Stimulated activated CD8-positive, alpha-beta memory T cell treated with anti-CD3 and anti-CD28 coated beads, Interleukin-2, amount 100 ng/mL, for 1 hour (primary cell): ENCODE measurements around the gene CDK2.
"Not testable (repeated sequence)": the region's sequence is repeated elsewhere in the genome, so short reads cannot be mapped to it uniquely, and the experiment has no call there.

Source experiments
- DNase-seq, 2 donors: peaks; one replicate each; pipeline ENCODE4 v3.0.0-alpha.2; 2020; ENCODE audit warnings: low read depth in 2 of 2

Gene CDK2

DNA sequence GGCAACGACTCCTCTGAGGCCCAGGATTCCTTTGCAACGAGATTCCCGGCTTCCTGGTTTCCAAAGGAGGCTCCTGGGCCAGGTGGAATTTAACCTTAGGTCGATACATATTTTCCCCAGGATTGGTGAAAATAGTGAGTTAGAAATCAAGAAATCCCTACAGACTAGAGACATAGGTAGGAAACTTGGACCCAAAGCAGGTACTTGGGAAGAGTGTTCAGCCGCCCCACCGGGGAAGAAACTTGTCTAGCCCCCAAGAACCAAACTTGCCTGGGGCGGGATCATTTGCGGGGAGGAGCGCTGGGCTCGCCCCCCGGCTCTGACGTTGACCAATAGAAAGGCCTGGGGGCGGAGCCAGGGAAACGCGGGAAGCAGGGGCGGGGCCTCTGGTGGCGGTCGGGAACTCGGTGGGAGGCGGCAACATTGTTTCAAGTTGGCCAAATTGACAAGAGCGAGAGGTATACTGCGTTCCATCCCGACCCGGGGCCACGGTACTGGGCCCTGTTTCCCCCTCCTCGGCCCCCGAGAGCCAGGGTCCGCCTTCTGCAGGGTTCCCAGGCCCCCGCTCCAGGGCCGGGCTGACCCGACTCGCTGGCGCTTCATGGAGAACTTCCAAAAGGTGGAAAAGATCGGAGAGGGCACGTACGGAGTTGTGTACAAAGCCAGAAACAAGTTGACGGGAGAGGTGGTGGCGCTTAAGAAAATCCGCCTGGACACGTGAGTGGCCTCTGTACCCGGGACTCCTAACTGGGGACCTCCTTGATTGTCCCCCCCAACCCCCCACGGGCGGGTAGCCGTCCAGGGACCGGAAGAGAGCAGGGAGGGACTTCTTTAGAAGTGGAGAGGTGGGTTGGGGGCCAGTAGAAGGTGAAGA lies at the start of gene CDK2:
Gene CDK2, plus strand, starts transcription at position 423 of the 874 bp plus-strand sequence. Its CDS starts 179 bp downstream, at position 602.
- DNase-seq, result peak; percentile 78 to 82

DNA sequence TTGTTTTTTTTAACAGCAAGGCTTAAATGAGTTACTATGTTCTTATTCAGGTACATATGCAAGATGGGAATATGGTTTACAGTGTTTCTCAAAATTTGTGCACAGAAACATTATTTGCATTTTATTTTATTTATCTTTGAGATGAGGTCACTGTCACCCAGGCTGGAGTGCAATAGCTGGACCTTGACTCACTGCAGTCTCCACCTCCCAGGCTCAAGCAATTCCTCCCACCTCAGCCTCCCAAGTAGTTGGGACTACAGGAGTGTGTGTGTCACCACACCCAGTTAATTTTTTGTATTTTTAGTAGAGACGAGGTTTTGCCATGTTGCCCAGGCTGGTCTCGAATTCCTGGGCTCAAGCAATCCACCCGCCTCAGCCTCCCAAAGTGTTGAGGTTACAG lies 47.6 kb upstream of the CDK2 start:
- DNase-seq, result not testable (repeated sequence)

DNA sequence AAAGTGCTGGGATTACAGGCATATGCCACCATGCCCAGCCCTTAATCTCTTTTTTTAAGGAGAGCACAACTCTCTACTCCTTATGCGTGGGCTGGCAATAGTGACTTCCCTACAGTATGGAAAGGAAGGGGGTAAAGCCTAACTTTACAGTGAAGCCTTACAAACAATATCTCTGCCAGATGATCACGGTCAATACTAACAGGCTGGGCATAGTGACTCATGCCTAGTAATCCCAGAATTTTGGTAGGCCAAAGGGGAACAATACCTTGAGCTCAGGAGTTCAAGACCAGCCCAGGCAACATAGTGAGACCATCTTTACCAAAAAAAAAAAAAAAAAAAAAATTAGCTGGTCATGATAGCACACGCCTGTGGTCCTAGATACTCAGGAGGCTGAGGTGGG lies 44.5 kb upstream of the CDK2 start:
- DNase-seq, result no peak

DNA sequence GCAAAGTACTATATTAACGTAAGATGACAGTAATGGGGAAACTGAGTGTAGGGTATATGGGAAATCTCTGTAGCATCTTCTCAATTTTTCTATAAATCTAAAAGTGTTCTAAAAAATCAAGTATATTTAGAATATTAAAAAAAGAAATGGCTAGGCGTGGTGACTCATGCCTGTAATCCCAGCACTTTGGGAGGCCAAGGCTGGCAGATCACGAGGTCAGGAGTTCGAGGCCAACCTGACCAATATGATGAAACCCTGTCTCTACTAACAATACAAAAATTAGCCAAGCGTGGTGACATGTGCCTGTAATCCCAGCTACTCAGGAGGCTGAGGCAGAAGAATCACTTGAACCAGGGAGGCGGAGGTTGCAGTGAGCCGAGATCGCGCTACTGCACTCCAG lies 43.0 kb upstream of the CDK2 start:
- not testable (repeated sequence) for DNase-seq

DNA sequence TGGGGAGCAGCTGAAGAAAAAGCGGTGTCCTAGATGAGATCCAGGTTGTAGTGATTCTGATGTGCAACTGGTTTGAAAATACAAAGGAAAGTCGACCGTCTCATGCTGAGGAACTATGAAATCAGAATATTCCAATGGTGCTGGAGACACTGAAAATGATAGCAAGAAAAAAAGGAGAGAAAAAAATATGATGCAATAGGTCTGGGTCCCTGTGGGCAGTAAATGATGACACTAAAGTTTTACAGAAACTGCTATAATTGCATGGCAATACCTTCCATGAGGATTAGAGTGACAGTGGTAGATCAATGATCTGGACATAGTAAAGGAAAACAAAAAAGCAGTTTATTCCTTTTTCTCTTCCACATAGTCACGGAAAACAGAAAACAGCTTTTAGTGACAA lies 41.3 kb upstream of the CDK2 start:
- no peak for DNase-seq

DNA sequence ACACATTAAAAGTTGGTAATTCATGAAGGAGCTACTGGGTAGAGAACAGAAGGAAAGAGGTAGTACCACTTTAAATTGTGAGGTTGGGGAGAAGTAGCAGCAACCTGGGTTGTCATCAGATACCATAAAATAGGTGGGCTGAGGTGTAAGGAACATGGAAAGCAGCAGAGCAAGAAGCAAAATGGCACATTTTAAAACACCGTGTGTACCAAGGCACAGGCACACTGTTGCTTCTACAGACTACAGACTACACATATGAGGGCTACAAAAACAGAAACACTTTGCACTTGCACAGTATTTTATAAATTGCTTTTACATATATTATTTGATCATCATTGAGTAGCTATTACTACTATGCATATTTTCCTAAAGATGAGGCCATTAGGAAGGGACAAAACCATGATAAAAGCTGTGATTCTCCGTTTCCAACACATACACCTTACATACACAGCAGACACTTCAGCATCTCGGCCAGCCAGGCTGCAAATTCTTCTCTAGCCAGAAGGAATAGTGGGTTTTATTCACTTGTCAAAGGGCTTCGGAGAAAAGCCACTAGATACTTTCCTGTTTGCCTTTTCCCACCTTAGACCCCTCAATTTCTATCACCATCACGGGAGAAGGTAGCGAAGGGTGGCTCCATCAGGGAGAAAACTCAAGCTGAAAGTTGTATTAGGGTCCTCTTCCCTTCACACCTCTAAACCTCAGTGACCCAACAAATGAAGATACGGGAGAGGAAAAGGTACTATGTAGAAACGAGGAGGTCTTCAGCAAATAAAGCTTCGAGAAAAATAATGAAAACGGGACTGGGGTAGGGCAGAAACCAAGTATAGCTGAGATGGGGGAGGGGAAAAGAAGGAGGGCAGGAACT lies 40.5 kb upstream of the CDK2 start:
- DNase-seq, result no peak

DNA sequence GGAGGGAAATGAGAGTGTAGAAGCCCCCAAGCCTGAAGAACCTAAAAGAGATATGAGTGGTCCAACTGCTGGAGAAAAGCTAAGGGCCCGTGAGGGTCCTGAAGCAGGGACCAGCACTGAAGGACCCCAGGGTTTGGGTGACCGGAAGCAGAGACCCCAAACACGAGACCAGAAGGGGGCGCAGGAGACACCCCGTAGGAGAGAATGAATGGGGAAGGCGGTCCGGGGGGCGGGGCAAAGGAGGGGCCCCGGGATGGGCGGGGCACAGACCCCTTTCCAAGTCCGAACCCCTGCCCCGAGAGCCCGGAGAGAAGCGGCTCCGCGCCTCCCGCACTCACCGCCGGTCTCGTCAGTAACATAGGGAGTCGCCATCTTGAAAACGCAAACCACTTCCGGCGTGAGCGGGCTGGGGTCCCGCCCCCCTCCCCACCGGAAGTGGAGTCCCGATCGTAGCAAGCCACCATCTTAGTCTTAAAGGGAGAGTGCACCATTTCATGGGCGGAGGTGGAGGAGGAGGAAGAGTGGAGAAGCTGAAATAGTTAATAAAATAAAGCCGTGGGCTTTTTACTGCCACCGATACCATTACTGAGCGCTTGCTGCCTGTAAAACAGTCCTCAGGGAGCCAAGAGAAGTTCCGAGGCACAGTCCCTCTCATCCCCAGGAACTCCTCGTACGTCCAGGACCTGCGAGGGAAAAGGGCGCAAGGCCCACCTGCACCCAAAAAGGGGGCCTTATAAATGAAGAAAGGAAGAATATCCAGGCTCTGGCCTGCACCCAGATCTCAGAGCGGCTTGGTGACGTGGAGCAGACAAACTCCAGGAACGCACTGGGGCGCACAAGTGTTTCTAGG lies 39.7 kb upstream of the CDK2 start:
- peak; percentile 78 to 83 for DNase-seq

DNA sequence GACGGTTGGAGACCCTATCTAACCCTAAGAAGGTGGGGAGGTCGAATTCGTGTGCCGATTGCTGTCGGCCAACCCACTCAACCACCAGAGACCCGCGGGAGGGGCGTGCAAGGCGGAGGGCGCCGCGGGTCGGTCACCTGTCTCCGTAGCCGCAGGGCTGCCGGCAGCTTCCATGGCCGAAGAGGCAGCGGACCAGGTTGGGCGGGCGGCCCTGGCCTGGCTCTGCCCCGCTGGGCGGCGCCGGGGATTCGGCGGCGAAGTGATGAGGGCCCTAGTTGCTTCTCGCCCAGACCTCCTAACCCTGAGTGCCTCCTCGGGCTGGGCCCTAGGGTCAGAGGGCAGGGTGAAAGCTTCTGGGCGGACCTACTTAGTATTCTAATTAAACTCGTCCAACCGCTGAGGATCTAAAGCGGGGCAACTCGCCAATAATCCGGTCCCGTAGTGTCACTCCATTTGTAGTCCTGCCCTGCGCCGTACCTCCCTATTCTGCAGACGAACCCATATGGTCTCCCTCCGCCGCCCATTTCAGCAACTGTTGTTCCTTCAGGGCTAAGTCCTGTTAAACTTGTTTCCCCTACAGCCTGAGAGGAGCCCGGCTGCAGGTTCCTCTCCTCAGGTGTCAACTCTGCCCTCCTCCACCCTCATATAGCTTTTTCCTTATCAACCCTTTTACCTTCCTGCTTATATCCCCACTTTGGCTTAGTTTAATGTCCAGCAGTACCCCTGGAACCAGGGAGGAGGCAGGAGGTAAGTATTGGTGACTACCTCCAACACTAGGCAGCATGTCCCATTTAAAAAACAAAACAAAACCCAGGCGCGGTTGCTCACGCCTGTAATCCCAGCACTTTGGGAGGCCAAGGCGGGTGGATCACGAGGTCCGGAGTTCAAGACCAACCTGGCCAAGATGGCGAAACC lies 38.8 kb upstream of the CDK2 start, which contains the start of gene PYM1:
Gene PYM1, minus strand, starts transcription at position 307 of the 915 bp plus-strand sequence. Its CDS starts 133 bp downstream, at position 174.
- DNase-seq, result peak; percentile 31 to 44

DNA sequence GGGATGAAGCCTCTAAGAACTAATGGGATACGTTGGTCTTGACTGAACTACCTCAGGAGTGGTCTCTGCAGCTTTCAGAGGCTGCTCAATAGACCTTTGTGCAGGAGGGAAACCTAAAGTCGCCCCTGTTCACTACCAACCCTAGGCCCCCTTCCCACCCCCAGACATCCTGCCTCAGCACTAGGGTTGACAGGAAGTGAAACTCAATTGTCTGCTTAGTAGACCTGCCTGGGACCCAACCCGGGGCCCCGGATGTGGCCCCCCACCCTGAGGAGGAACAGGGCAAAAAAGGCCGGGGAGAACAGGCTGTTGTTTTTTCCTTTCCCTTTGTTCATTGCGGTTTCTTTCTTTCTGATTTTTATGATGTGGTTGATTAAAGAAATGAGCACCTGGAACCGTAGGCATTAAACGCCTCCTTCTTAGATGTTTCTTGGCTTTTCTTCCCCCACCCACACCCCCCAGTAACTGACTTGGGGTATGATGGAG lies 37.3 kb upstream of the CDK2 start:
- DNase-seq, result peak; percentile 35 to 61

DNA sequence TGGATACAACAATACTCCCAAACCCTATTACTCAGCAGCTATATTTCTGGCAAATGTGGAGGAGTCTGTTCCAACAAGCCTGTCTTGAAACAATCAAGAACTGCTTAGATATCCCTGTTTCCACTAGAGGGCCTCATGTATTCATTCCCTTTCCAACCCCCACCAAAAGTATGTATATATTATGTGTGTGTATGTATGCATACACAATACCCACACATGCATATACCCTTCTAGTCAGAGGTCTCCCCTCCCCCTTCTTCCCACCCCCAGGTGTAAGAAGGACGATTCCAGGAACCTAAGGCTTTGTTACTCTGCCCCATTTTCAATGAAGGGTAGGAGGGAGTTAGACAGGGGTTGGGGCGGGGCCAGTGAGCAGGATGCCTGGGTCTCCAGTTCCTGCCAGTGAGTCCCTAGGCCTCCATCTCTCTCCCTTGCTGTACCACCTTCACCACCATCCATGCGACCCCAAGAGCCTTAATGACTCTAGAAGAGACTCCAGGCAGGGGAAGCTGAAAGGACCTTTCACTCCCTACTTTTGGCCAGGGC lies 35.8 kb upstream of the CDK2 start, which contains the start of gene DGKA:
Gene DGKA, plus strand, starts transcription at position 392 of the 546 bp plus-strand sequence. CDS start 5,342 bp downstream, outside the sequence.
- peak; percentile 40 to 61 for DNase-seq

DNA sequence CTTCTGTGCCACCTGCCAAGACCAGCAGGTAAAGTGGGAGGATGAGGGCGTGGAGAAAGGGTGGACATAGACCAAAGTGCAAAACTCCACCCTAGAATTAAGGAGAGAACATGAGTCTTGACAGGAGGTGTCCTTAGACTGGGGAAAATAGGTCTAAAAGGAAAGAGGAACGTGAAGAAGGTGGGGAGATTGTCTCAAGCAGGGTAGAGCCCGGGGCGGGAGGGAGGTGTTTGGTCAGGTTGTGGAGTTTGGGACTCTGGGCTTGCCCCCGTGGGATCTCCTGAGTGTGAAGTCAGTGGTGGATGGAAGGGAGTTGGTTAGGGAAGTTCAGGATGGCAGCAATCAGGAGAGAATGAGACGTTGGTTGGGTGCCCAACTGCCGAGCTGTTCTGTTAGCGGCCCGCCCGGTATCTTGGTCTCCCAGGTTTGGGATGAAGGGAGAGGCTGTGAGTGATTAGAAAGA lies 35.3 kb upstream of the CDK2 start:
- DNase-seq, result no peak

DNA sequence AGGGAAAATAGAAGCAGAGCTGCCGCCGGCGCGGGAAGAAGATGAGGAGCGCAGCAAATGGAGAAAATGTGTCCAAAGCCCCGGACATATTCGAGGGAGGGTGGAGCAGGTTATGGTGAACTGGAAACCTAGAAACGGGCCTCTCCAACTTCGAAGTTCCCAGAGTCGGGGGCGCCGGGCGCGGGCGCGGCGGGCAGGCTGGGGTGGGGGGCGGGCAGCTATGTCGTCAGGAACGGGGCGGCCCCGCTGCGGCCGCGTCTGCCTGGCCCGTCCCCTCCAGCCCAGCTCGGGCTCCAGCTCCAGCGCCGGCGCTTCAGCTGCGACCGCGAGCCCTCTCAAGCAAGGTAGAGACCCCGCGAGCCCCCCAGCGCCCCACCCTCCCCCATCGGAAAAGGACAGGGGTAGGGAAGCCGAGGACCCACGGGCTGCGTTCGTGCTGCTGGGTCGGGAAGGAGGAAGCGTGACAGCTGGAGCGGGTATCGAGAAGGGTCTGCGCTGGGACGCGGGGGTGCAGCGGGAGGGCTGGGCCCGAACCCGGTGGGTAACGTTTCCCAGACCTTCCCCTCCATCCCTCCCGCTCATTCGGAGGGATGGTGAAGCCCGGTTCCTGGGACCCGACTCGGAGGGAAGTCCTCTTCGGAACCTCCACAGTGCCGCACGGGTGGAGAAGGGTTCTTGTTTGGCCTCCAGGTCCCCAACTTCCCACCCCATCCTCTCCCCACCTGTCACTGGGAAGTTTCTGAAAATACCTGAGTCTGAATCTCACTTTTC lies 34.7 kb upstream of the CDK2 start:
- DNase-seq, result no peak

DNA sequence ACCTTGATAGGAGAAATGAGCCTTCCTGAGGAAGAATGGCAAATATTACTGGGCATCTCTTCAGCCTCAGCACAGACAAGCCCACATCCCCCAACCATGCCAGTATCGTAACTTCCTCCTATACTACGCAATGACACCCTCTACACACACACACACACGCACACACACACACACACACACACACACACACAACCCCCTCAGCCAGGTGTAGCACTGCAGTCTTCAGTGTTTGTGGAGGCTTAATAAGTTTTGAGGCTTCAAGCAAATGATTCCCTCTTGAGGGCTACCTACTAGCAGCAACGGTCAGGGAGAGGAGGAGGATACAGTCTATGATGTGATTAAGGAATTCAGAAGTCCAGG lies 34.1 kb upstream of the CDK2 start:
- no peak for DNase-seq

DNA sequence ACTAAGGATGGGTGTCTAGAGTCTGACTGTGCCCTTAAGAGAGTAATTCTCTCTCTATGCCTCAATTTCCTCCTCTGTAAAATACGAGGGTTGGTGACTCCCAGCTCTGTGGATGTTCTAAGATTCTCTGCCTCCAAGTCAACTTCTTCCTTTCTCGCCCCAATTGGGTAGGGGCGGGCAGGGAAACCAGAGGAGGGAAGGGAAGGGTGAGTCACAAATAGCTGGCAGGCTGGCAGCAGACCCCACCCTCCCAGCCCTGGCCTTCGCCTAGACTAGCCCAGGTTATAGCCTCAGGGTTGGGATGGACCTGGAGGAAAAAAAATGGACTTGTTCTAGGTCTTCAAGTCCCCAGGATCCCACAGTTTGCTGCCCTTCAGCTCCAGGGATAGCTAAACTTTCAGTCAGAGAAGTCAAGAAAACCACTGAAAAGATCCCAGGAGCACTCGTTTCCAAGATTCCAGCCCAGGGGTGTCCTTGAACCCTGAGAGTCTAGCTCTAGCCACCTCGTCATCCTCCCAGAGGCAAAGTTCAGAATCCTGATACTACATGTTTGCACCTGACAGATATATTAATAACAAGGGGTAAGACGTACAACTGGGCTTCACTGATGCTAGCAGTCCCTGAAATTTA lies 33.3 kb upstream of the CDK2 start:
- no peak for DNase-seq

DNA sequence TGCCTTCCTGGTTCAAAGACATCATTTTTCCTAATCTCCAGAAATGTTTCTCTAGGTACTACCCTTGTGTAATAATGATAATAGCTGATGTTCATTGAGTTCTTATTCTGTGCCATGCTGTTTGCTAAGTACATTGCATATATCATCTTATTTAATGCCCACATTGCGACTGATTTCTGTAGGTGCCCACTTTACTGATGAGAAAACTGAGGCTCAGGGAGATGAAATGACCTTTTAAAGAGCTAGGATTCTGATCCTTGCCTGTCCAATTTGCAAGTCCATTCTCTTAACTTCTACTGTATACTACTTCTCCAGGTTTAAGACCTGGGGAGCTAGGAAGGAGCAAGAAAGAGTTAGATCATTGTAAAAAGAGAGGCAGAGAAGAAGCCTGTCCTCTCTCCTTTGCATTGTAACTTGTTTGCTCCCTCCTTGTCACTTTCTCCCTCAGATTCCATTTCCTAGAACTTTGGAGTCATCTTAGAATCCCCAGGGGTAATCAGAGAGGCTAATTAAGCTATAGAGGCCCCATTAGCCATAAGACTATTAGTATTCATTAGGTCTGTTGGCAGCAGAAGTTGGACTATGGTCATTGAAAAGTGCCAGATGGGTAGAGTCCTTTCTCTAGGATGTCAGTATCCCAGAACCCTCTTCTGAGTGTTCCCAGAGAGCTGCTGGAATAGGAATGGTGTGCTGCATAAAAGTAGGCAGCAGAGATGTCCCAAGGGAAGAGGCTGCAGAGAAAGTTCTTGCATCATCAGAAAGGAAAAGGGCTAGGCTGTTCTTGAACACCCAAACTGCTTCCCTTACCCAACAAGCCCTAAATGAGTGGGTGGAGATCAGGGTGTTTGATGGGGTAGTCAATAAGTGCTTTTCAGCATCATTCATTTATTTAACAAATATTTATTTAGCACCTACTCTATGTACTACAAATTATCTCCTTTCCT lies 32.6 kb upstream of the CDK2 start:
- no peak for DNase-seq

DNA sequence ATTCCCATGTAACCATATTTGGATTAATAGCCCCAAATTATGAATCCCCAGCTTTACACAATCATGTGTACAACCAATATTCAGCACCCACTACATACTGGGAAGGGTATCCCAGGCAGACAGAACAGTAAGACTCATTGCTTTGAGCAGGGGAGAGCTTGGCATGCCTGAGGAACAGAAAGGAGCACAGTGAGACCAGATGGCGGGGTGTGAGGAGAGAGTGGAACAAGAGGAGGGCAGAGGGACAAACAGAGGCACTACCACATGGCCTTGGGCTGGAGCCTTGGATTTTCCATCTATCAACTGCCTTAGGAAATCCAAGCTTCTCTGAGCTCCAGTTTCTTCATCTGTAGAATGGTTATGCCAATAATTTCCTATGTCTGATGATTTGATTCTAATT lies 31.9 kb upstream of the CDK2 start:
- DNase-seq, result no peak

DNA sequence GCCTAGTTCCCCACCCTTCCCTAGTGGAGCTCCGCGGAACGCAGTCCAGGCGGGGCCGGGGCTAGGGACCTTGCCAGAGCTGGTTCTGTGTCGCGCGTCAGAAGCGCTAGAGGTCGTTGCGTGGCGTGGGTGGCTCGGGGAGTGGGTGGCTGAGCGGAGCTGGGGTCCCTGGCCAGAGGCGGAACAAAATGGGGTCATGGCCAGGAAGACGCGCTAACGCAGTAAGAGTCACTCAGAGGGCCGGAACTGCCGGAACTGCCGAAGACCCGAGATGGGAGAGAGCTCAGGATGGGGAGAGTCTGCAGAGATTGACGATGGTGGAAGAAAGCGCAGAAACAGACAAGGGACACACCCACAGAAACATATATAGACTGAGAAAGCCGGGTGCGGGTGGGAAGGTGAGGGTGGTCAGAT lies 30.9 kb upstream of the CDK2 start:
- DNase-seq, result no peak
